ENCODE data around the gene ITGAX. TPM values are rescaled to one million over a fixed set of nuclear protein-coding genes. Genes with fewer than 3 reads are reported as not detected.

Gene ITGAX
- total RNA-seq, 1 experiment from 2014 or later, result not detected

GRCh38 chr16:31330553-31330890 is 24.5 kb upstream of the ITGAX start:
- Histone ChIP-seq H3K4me1 (ENCODE audit: insufficient read depth, low read length, poor library complexity, severe bottlenecking) (no peaks in the 10 kb centered on the region), H3K27me3 (replicated peaks; ENCODE audit: insufficient read depth, low read depth, low read length, poor library complexity) (peaks cover 39% of the 10 kb centered on the region), H3K4me3 (ENCODE audit: low read depth, low read length, poor library complexity, severe bottlenecking) (no peak overlapping the region), H3K36me3 (ENCODE audit: insufficient read depth, low read length, poor library complexity, severe bottlenecking) (no peaks in the 10 kb centered on the region), H3K9me3 (ENCODE audit: low read depth, low read length, poor library complexity, severe bottlenecking) (no peaks in the 10 kb centered on the region), H3K27ac (ENCODE audit: low read depth, low read length, poor library complexity, severe bottlenecking) (no peak overlapping the region)
- TF ChIP-seq, protein P1, sequence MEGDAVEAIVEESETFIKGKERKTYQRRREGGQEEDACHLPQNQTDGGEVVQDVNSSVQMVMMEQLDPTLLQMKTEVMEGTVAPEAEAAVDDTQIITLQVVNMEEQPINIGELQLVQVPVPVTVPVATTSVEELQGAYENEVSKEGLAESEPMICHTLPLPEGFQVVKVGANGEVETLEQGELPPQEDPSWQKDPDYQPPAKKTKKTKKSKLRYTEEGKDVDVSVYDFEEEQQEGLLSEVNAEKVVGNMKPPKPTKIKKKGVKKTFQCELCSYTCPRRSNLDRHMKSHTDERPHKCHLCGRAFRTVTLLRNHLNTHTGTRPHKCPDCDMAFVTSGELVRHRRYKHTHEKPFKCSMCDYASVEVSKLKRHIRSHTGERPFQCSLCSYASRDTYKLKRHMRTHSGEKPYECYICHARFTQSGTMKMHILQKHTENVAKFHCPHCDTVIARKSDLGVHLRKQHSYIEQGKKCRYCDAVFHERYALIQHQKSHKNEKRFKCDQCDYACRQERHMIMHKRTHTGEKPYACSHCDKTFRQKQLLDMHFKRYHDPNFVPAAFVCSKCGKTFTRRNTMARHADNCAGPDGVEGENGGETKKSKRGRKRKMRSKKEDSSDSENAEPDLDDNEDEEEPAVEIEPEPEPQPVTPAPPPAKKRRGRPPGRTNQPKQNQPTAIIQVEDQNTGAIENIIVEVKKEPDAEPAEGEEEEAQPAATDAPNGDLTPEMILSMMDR (conservative IDR thresholded peaks at IDR 0.05; ENCODE audit: low read depth, low read length), result no peak
- peak; percentile 19 for TF ChIP-seq EZH2 (IDR thresholded peaks at IDR 0.05; ENCODE audit: borderline replicate concordance, low read depth, low read length, poor library complexity, severe bottlenecking)
- ChIA-PET CTCF (no interaction called here), POLR2A (ENCODE audit: low non-redundant PET) (no interaction called here)
- no TSS peak for BruUV-seq (replicated peaks)
- DNase-seq (ENCODE audit: low spot score), result no peak
- intact Hi-C loops (cut with micrococcal nuclease; ENCODE audit: unreplicated experiment), result loop anchor here (10.0 kb wide), 1 partner anchor 66 kb away; no protein-coding TSS in a partner anchor

DNA sequence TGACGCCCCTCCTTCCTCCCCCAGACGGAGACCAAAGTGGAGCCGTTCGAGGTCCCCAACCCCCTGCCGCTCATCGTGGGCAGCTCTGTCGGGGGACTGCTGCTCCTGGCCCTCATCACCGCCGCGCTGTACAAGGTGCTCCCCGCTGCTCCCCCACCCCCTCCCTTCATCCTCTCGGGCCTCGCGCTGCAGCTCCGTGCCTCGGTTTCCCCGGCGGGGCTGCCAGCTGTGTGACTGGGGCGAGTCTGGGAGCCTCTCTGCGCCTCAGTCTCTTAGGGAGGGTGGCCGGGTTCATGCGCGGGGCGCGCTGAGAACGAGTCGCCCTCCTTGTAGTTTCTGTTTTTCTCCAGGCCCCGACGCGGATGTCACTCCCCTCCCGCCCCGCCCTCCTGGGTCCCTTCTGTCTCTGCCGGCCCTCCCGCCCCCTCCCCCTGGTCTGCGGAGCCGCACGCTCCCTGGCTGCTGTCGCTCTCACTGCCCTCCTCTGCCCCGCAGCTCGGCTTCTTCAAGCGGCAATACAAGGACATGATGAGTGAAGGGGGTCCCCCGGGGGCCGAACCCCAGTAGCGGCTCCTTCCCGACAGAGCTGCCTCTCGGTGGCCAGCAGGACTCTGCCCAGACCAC is 23.7 kb upstream of the ITGAX start:
- Histone ChIP-seq H3K4me3 (ENCODE audit: low read depth, low read length, poor library complexity, severe bottlenecking) (peak overlapping the region; percentile 39), H3K36me3 (ENCODE audit: insufficient read depth, low read length, poor library complexity, severe bottlenecking) (no peaks in the 10 kb centered on the region), H3K4me1 (ENCODE audit: insufficient read depth, low read length, poor library complexity, severe bottlenecking) (no peaks in the 10 kb centered on the region), H3K9me3 (ENCODE audit: low read depth, low read length, poor library complexity, severe bottlenecking) (no peaks in the 10 kb centered on the region), H3K27ac (ENCODE audit: low read depth, low read length, poor library complexity, severe bottlenecking) (no peak overlapping the region), H3K27me3 (replicated peaks; ENCODE audit: insufficient read depth, low read depth, low read length, poor library complexity) (peaks cover 39% of the 10 kb centered on the region)
- no TSS peak for BruUV-seq (replicated peaks)
- ChIA-PET CTCF (no interaction called here), POLR2A (ENCODE audit: low non-redundant PET) (interaction anchor here (0.6 kb wide), 1 partner anchor 9 kb away, joined by 3 read pairs; no protein-coding TSS in a partner anchor)
- no peak for DNase-seq (ENCODE audit: low spot score)
- intact Hi-C loops (cut with micrococcal nuclease; ENCODE audit: unreplicated experiment), result loop anchor here (10.0 kb wide), 1 partner anchor 66 kb away; no protein-coding TSS in a partner anchor
- no peak for TF ChIP-seq EZH2 (IDR thresholded peaks at IDR 0.05; ENCODE audit: borderline replicate concordance, low read depth, low read length, poor library complexity, severe bottlenecking)
- TF ChIP-seq, protein P1 (conservative IDR thresholded peaks at IDR 0.05; ENCODE audit: low read depth, low read length), result no peak

GRCh38 chr16:31331807-31332301 is 23.1 kb upstream of the ITGAX start:
- no peak for TF ChIP-seq EZH2 (IDR thresholded peaks at IDR 0.05; ENCODE audit: borderline replicate concordance, low read depth, low read length, poor library complexity, severe bottlenecking)
- TF ChIP-seq, protein P1 (conservative IDR thresholded peaks at IDR 0.05; ENCODE audit: low read depth, low read length), result no peak
- H3K27me3 ChIP-seq (replicated peaks; ENCODE audit: insufficient read depth, low read depth, low read length, poor library complexity), result peaks cover 39% of the 10 kb centered on the region
- no TSS peak for BruUV-seq (replicated peaks)
- no peaks in the 10 kb centered on the region for H3K36me3 ChIP-seq (ENCODE audit: insufficient read depth, low read length, poor library complexity, severe bottlenecking)
- POLR2A ChIA-PET (ENCODE audit: low non-redundant PET), result no interaction called here
- H3K4me3 ChIP-seq (ENCODE audit: low read depth, low read length, poor library complexity, severe bottlenecking), result peak overlapping the region; percentile 39
- DNase-seq (ENCODE audit: low spot score), result no peak
- H3K9me3 ChIP-seq (ENCODE audit: low read depth, low read length, poor library complexity, severe bottlenecking), result no peaks in the 10 kb centered on the region
- intact Hi-C loops (cut with micrococcal nuclease; ENCODE audit: unreplicated experiment), result loop anchor here (10.0 kb wide), 1 partner anchor 67 kb away; no protein-coding TSS in a partner anchor
- H3K4me1 ChIP-seq (ENCODE audit: insufficient read depth, low read length, poor library complexity, severe bottlenecking), result no peaks in the 10 kb centered on the region
- CTCF ChIA-PET, result no interaction called here
- no peak overlapping the region for H3K27ac ChIP-seq (ENCODE audit: low read depth, low read length, poor library complexity, severe bottlenecking)

Data from A673 (cell line).